ENCODE results near the gene DGKD.

Gene DGKD

DNA sequence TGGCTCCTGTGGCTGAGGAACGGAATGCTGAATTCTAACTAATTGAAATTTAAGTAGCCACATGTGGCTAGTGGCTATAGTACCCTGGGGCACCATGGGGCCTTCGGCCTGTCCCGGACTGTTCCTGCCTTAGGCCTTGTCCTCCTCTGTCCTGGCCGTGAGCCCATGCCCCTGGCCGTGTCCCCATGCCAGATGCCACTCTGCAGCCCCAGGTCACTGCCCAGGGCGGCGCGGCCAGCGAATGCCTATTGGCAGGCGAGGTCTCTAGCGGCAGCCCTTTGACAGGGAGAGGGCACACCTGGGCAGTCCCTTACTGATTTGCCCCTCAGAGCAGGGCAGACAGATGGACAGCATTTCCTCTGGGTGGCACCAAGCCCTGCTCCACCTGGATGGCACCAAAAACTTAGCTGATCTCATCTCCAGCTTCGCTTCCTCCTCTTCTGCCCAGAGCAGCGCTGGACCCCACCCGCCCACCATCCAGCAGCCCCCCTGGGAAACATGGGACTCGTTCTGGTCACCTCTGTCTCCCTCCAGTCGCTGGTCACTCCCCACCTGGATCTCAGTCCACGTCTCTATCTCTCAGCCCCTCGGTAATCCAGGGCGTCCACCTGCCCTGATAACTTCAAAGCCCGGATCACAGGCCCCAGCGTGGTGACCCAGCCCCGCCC, 1.1 kb upstream of the DGKD start:
- no peak overlapping the region for H3K4me3 ChIP-seq (ENCODE audit: low read length)
- TF ChIP-seq, protein P1, sequence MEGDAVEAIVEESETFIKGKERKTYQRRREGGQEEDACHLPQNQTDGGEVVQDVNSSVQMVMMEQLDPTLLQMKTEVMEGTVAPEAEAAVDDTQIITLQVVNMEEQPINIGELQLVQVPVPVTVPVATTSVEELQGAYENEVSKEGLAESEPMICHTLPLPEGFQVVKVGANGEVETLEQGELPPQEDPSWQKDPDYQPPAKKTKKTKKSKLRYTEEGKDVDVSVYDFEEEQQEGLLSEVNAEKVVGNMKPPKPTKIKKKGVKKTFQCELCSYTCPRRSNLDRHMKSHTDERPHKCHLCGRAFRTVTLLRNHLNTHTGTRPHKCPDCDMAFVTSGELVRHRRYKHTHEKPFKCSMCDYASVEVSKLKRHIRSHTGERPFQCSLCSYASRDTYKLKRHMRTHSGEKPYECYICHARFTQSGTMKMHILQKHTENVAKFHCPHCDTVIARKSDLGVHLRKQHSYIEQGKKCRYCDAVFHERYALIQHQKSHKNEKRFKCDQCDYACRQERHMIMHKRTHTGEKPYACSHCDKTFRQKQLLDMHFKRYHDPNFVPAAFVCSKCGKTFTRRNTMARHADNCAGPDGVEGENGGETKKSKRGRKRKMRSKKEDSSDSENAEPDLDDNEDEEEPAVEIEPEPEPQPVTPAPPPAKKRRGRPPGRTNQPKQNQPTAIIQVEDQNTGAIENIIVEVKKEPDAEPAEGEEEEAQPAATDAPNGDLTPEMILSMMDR (IDR thresholded peaks at IDR 0.05; ENCODE audit: insufficient read depth, low read depth, low read length, missing control alignments), result no peak
- DNase-seq (ENCODE audit: low read depth), result no peak

DNA sequence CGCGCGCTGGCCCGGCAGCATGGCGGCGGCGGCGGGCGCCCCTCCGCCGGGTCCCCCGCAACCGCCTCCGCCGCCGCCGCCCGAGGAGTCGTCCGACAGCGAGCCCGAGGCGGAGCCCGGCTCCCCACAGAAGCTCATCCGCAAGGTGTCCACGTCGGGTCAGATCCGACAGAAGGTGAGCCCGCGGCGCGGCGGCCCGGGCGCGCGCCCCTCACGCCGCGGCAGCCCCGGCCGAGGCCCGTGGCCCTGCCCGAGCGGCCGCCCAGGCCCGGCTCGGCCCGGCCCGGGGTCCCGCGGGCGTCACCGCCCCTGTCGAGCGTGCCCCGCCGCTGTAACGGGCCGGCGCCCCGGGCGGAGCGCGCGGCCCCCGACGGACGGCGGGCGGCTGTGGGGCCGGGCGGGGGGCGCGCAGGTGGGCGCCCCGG, 218 bp downstream of the DGKD start:
- no peak for DNase-seq (ENCODE audit: low read depth)
- H3K4me3 ChIP-seq (ENCODE audit: low read length), result peak overlapping the region; percentile 45
- TF ChIP-seq, protein P1 (IDR thresholded peaks at IDR 0.05; ENCODE audit: insufficient read depth, low read depth, low read length, missing control alignments), result no peak

DNA sequence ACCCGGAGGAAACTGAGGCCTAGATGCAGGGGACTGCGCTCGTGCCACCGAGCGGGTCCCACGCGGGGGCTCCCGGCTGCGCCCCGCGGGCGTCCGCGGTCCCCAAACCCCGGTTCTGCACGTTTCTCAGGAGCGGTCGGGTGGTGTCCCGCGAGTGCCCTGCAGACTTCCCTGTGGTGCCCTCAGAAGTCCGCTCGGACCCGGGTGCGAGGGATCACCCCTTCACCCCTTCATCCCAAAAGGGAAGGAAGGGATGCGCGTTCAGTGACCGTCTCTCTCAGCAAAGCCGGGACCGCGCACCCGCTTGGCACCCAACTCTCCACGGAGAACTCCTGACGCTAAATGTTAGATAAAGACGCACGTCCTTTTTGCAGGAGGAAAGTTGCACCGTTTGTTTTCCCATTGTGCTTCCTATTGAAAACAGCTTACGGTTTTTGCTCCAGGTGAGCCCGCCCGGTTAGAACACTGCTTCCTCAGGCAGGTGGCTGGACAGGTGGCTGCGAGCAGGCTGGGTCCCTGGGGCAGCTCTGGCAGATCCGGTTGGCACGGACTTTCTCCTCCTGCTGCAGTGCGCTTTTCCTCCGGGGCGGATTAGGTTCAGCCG, 779 bp downstream of the DGKD start:
- peak; percentile 28 for DNase-seq (ENCODE audit: low read depth)
- TF ChIP-seq, protein P1 (IDR thresholded peaks at IDR 0.05; ENCODE audit: insufficient read depth, low read depth, low read length, missing control alignments), result no peak
- peak overlapping the region; percentile 57 for H3K4me3 ChIP-seq (ENCODE audit: low read length)

DNA sequence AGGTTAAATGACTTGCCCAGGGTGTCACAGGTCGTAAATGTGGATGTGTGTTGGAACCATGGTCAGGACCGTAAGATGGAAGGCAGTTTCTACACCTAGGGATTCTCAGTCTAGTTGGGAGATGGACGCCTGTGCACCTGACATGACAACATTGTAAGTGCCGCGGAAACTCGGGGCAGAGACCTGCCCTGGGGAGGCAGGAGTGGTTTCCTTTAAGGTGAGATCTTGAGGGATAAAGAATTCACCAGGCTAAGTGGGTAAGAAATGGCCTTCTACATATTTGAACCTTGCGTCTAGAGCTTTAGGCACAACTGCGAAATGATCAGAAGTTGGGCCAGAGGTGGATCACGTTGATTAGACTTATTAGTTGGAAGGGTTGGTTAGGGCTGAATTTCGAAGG, 1.6 kb downstream of the DGKD start:
- TF ChIP-seq, protein P1 (IDR thresholded peaks at IDR 0.05; ENCODE audit: insufficient read depth, low read depth, low read length, missing control alignments), result no peak
- no peak overlapping the region for H3K4me3 ChIP-seq (ENCODE audit: low read length)
- DNase-seq (ENCODE audit: low read depth), result no peak

DNA sequence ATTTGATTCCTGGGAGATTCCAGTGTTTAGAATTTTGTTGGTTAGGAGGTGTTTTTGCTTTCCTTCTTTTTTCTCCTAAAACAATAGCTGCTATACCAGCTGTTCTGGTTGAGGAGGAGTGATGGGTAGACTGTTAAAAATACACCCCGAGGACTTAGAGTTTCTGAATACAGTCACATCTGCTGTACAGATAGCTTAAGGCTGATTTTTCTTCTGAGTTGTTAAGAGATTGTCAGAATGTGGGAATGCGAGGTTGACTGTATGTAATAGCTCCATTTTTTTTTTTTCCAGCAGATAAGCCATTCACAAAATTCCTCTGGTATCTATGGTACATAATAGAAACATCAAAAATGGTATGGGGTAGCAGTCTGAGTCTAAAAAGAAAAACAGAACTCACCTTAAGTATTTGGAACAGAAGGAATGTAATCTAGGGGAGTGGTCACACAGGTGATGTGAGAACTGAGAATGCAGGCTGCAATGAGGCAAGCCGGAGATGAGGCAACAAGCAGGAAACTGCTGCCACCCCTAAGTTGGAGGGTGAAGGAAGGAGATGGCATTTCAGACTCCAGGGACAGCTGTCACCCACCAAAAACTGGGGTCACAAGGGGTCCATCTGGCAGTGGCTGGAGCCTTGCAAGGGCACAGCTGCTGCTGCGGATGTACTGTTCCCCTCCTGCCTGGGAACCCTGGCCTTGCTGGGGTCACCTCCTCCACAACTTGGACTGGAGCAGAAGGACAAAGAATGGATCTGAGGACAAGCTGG, 2.4 kb downstream of the DGKD start:
- DNase-seq (ENCODE audit: low read depth), result peak; percentile 47
- H3K4me3 ChIP-seq (ENCODE audit: low read length), result no peak overlapping the region

DNA sequence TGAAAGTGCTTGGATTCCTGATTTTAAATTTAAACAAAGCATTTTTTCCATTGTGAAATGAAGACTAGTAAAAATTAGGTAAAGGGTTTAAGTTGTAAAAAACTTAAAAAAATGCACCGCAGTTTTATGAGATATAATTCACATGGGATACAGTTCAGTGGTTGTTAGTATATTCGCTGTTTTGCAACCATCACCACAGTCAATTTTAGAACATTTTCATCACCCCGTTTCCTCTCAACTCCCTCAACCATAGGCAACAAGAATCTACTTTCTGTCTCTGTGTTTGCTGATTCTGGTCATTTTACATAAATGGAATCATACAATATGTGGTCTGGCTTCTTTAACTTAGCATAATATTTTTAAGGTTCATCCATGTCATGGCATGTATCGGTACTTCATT, 4.0 kb downstream of the DGKD start:
- H3K4me3 ChIP-seq (ENCODE audit: low read length), result no peak overlapping the region
- no peak for DNase-seq (ENCODE audit: low read depth)
- TF ChIP-seq, protein P1 (IDR thresholded peaks at IDR 0.05; ENCODE audit: insufficient read depth, low read depth, low read length, missing control alignments), result no peak

More for the DNA sequence above, 2.4 kb downstream of the DGKD start:
- TF ChIP-seq, protein P1 (IDR thresholded peaks at IDR 0.05; ENCODE audit: insufficient read depth, low read depth, low read length, missing control alignments), result no peak
